GM12872 (cell line): ENCODE results near the gene JKAMP.

ENCODE experiments used
- TF ChIP-seq, protein P1 (sequence below): IDR thresholded peaks from 3 replicates; pipeline ENCODE4 v1.5.1; 2011; ENCODE audit warnings: low read depth, mild to moderate bottlenecking, low read length, moderate library complexity; ENCODE audit not compliant: insufficient read depth

The JKAMP gene

GRCh38 chr14:59529189-59529588 is 44.9 kb downstream of the JKAMP start:
- TF ChIP-seq, protein P1, sequence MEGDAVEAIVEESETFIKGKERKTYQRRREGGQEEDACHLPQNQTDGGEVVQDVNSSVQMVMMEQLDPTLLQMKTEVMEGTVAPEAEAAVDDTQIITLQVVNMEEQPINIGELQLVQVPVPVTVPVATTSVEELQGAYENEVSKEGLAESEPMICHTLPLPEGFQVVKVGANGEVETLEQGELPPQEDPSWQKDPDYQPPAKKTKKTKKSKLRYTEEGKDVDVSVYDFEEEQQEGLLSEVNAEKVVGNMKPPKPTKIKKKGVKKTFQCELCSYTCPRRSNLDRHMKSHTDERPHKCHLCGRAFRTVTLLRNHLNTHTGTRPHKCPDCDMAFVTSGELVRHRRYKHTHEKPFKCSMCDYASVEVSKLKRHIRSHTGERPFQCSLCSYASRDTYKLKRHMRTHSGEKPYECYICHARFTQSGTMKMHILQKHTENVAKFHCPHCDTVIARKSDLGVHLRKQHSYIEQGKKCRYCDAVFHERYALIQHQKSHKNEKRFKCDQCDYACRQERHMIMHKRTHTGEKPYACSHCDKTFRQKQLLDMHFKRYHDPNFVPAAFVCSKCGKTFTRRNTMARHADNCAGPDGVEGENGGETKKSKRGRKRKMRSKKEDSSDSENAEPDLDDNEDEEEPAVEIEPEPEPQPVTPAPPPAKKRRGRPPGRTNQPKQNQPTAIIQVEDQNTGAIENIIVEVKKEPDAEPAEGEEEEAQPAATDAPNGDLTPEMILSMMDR = no peak

GRCh38 chr14:59530349-59530748 is 46.0 kb downstream of the JKAMP start:
- TF ChIP-seq, protein P1 = no peak

DNA sequence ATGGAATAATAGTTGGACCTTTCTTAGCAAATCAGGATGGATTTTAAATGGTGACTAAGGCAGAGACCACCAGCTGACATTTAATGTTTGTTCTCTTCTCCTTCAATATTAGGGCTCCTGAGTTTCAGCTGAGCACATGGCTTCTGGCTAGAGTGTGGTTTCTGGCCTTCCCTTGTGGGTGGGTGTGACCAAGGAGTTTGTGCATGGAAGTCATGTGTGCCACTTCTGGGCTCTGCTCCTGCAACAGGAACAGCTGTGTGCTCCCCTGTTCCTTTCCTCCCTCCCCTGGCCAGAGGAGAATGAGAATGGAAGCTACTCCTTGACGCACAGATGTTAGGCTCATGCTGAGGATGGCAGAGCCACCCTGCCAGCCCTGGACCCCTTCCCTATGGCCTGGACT is 48.1 kb downstream of the JKAMP start:
- TF ChIP-seq, protein P1 = no peak

- TF ChIP-seq, protein P1 = no peak
Measured at GRCh38 chr14:59534361-59534987, 50.2 kb downstream of the JKAMP start.

DNA sequence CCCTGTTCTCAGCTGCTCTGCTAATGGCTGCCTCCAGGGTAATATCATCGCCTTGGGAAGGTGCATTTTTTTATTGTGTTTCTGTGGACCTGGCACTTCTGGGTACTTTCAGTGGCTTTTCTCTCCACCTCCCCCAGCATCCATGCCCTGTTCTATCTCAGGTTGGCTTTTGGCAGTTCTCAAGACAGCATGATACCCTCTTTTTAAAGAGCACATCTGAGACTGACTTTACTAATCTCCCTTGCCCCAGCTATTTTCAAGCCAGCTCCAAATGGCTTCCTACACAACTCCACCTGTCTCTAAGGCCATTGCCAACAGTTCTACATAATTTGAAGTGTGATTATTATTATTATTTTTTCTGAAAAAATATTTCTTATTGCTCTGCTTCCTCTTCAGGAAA is 53.2 kb downstream of the JKAMP start:
- TF ChIP-seq, protein P1 = no peak

DNA sequence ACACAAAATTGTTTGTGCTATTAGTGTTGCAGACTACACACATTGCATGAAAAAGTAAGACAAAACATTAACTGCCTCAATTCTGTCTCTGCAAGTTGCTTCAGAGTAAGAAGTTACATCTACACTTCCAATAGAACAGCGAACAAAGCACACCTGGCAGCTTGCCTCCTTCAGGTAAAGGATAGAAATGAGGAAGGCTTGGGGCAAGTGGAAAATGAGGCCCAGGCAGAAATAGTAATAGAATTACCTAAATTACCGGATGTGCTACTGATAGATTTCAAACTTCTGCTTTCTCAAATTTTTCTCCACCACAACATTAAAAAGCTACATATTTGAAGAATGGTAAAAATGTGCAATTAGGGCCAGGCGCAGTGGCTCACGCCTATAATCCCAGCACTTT is 54.6 kb downstream of the JKAMP start:
- TF ChIP-seq, protein P1 = no peak

GRCh38 chr14:59540852-59541251 is 56.5 kb downstream of the JKAMP start:
- TF ChIP-seq, protein P1 = no peak
